GM12878 (cell line): ENCODE results near the gene RPS8. TPM values are rescaled to one million over a fixed set of nuclear protein-coding genes. Genes with fewer than 3 reads are reported as not detected.

Experiments
- ATAC-seq: fragments of 200-7000 bp; cut with Tn5 transposase; 3 replicates; pipeline ENCODE4 v1.9.1; 2020; ENCODE audit warnings: mild to moderate bottlenecking, moderate library complexity
- BruUV-seq: library from RNA; stranded (reverse); fragments of 400-500 nt; replicated peaks from 2 replicates; lab custom pipeline; 2021; lab: Mats Ljungman, UMichigan
- CTCF ChIA-PET: fragments of 300-600 bp; sonication (Branson Sonifier 250); formaldehyde crosslinking; extraction: SDS; loops from one replicate; lab custom pipeline; 2021; ENCODE audit warnings: inconsistent platforms; lab: Yijun Ruan, JAX
- POLR2A ChIA-PET: fragments of 350-600 bp; formaldehyde crosslinking; extraction: SDS; loops from one replicate; lab custom pipeline; 2021; ENCODE audit warnings: inconsistent platforms; lab: Charles Lee
- RAD21 ChIA-PET: fragments of 300-600 bp; sonication (Branson Sonifier 250); formaldehyde crosslinking; loops from one replicate; lab custom pipeline; 2023; ENCODE audit warnings: antibody characterized with exemption; ENCODE audit not compliant: unreplicated experiment; lab: Charles Lee
- SMC1A ChIA-PET: fragments of 300-600 bp; sonication (Branson Sonifier 250); formaldehyde crosslinking; loops from one replicate; lab custom pipeline; 2023; ENCODE audit not compliant: unreplicated experiment, uncharacterized antibody; lab: Charles Lee
- DNase-seq: peaks from one replicate; pipeline ENCODE4 v3.0.0-alpha.2; 2011; ENCODE audit warnings: low read depth, low spot score
- FAIRE-seq: peaks from 3 replicates; lab custom pipeline; 2011; peaks lifted over from hg19 to GRCh38; lab: Jason Lieb, UNC
- H2AFZ ChIP-seq: 2 replicates; pipeline ENCODE4 v1.6.0; 2011; ENCODE audit warnings: low read depth, low read length, control low read depth; ENCODE audit not compliant: control insufficient read depth
- H3K27ac ChIP-seq: 2 replicates; pipeline ENCODE4 v1.5.1; 2011; ENCODE audit warnings: control low read depth; ENCODE audit not compliant: control insufficient read depth, insufficient read depth
- H3K27me3 ChIP-seq, 2 experiments: replicated peaks in 1 of 2; 2 replicates each; pipeline versions ENCODE4 v1.6.0 to v1.6.1; 2011; ENCODE audit warnings: low read length in 1 of 2; ENCODE audit not compliant: control insufficient read depth in 2 of 2, insufficient read depth in 2 of 2
- H3K36me3 ChIP-seq, 2 experiments: 2 replicates each; pipeline ENCODE4 v1.5.1; 2011; ENCODE audit warnings: low read length in 1 of 2; ENCODE audit not compliant: control insufficient read depth in 2 of 2, insufficient read depth in 2 of 2
- H3K4me1 ChIP-seq: 2 replicates; pipeline ENCODE4 v1.6.1; 2011; ENCODE audit warnings: mild to moderate bottlenecking, low read length, moderate library complexity, mixed read lengths; ENCODE audit not compliant: control insufficient read depth, insufficient read depth
- H3K4me2 ChIP-seq: 2 replicates; pipeline ENCODE4 v1.6.0; 2011; ENCODE audit warnings: control low read depth; ENCODE audit not compliant: control insufficient read depth, insufficient read depth
- H3K4me3 ChIP-seq: fragments of 200-600 bp; sonication (generic); 2 replicates; pipeline ENCODE4 v1.5.1; 2016
- H3K79me2 ChIP-seq: 2 replicates; pipeline ENCODE4 v1.6.0; 2011; ENCODE audit warnings: low read length; ENCODE audit not compliant: control insufficient read depth, insufficient read depth
- H3K9ac ChIP-seq: 2 replicates; pipeline ENCODE4 v1.8.0; 2011; ENCODE audit warnings: low read length, control low read depth, mixed read lengths; ENCODE audit not compliant: control insufficient read depth, insufficient read depth
- H3K9me3 ChIP-seq: replicated peaks from 3 replicates; pipeline ENCODE4 v1.5.1; 2011; ENCODE audit warnings: mild to moderate bottlenecking, low read length; ENCODE audit not compliant: control insufficient read depth, insufficient read depth
- H4K20me1 ChIP-seq: 2 replicates; pipeline ENCODE4 v1.6.0; 2011; ENCODE audit not compliant: control insufficient read depth, insufficient read depth
- BCL3 ChIP-seq: IDR thresholded peaks from 2 replicates; pipeline ENCODE4 v1.6.1; 2011; ENCODE audit warnings: borderline replicate concordance, low read depth, mild to moderate bottlenecking, moderate library complexity, low read length; ENCODE audit not compliant: insufficient read depth, poor library complexity, severe bottlenecking
- E4F1 ChIP-seq: fragments of 450-650 bp; IDR thresholded peaks from 2 replicates; pipeline ENCODE4 v1.6.1; 2018; ENCODE audit warnings: borderline replicate concordance, mild to moderate bottlenecking; ENCODE audit not compliant: partially characterized antibody
- EED ChIP-seq: sonication (generic); IDR thresholded peaks from 2 replicates; pipeline ENCODE4 v1.6.1; 2016; ENCODE audit warnings: antibody characterized with exemption, low read depth
- HCFC1 ChIP-seq: fragments of 150-350 bp; IDR thresholded peaks from 2 replicates; pipeline ENCODE4 v1.6.1; 2014; ENCODE audit warnings: low read length
- HDAC2 ChIP-seq: fragments of 200-600 bp; sonication (generic); IDR thresholded peaks from 2 replicates; pipeline ENCODE4 v1.6.1; 2017
- IRF4 ChIP-seq: IDR thresholded peaks from 2 replicates; pipeline ENCODE4 v1.6.1; 2011; ENCODE audit warnings: low read depth, low read length
- MLLT1 ChIP-seq: fragments of 450-650 bp; IDR thresholded peaks from 2 replicates; pipeline ENCODE4 v1.6.1; 2016; ENCODE audit warnings: mild to moderate bottlenecking
- MXI1 ChIP-seq: fragments of 150-350 bp; IDR thresholded peaks from 2 replicates; pipeline ENCODE4 v1.6.1; 2011; ENCODE audit warnings: low read depth, mild to moderate bottlenecking, inconsistent platforms, low read length, improper control_type of control experiment
- NFXL1 ChIP-seq: fragments of 450-650 bp; IDR thresholded peaks from 2 replicates; pipeline ENCODE4 v1.6.1; 2017; ENCODE audit warnings: antibody characterized with exemption, mild to moderate bottlenecking, borderline replicate concordance
- NFYA ChIP-seq: IDR thresholded peaks from 2 replicates; pipeline ENCODE4 v1.6.1; 2011; ENCODE audit warnings: low read depth, mild to moderate bottlenecking, low read length, improper control_type of control experiment, borderline replicate concordance
- NR2F1 ChIP-seq: fragments of 450-650 bp; conservative IDR thresholded peaks from 2 replicates; pipeline ENCODE4 v1.6.1; 2017; ENCODE audit warnings: mild to moderate bottlenecking
- PAX8 ChIP-seq: fragments of 450-650 bp; IDR thresholded peaks from 2 replicates; pipeline ENCODE4 v1.6.1; 2017; ENCODE audit warnings: mild to moderate bottlenecking, moderate library complexity
- RBBP5 ChIP-seq: fragments of 200-600 bp; sonication (generic); conservative IDR thresholded peaks from 2 replicates; pipeline ENCODE4 v1.6.1; 2016
- SMAD1 ChIP-seq: fragments of 450-650 bp; IDR thresholded peaks from 2 replicates; pipeline ENCODE4 v1.6.1; 2018; ENCODE audit warnings: mild to moderate bottlenecking, low read depth; ENCODE audit not compliant: partially characterized antibody
- SMAD5 ChIP-seq: IDR thresholded peaks from 2 replicates; pipeline ENCODE4 v1.6.1; 2016; ENCODE audit warnings: antibody characterized with exemption, low read depth
- SRF ChIP-seq, 2 experiments: IDR thresholded peaks; 2 replicates each; pipeline ENCODE4 v1.6.1; 2011; ENCODE audit warnings: low read depth in 2 of 2, low read length in 2 of 2, mild to moderate bottlenecking in 1 of 2, moderate library complexity in 1 of 2
- STAT1 ChIP-seq: fragments of 450-650 bp; conservative IDR thresholded peaks from 2 replicates; pipeline ENCODE4 v1.6.1; 2014; ENCODE audit warnings: antibody characterized with exemption, mild to moderate bottlenecking
- TARDBP ChIP-seq: IDR thresholded peaks from 2 replicates; pipeline ENCODE4 v1.6.1; 2016; ENCODE audit warnings: borderline replicate concordance
- TBL1XR1 ChIP-seq: IDR thresholded peaks from 2 replicates; pipeline ENCODE4 v1.6.1; 2012; ENCODE audit warnings: low read depth, low read length, improper control_type of control experiment
- TCF7 ChIP-seq: IDR thresholded peaks from 2 replicates; pipeline ENCODE4 v1.6.1; 2014; ENCODE audit warnings: antibody characterized with exemption, borderline replicate concordance
- ZNF274 ChIP-seq: IDR thresholded peaks from one replicate; pipeline ENCODE4 v1.8.0; 2011; ENCODE audit not compliant: insufficient read length, insufficient read depth
- WGBS: methylation state at CpG from one replicate; pipeline ENCODE4 v1.1.6; 2016; ENCODE audit warnings: low lambda C conversion rate; ENCODE audit not compliant: insufficient replicate concordance, insufficient coverage; ENCODE audit errors: missing lambda C conversion rate; 5-methylcytosine and 5-hydroxymethylcytosine counted together
- in situ Hi-C: fragments of 300-500 bp; cut with MboI; formaldehyde crosslinking; loops from 9 replicates; pipeline ENCODE4 v1.14.3; 2018; ENCODE audit warnings: mixed read lengths
- intact Hi-C: fragments of 100-400 bp; cut with micrococcal nuclease; formaldehyde crosslinking; loops from one replicate; pipeline ENCODE4 v1.14.2; 2022; ENCODE audit not compliant: unreplicated experiment
- polyA plus RNA-seq, 11 experiments: library from polyadenylated mRNA; depleted of rRNA in 4 of 11; unstranded in 6 of 11; stranded (reverse) in 5 of 11; fragments of >200 nt; fragmentation: Nextera tagmentation in 4 of 11; fragmentation: Illumina TruSeq in 1 of 11; extraction: Ambion mirVana in 4 of 11; extraction: Trizol in 1 of 11; gene quantifications; 1 replicate in 1 of 11; 2 replicates in 10 of 11; pipeline versions ENCODE4 v1.2.1 to v1.2.3, GENCODE V29; 2011 to 2016; ENCODE audit warnings: inconsistent platforms in 2 of 11, missing spikeins in 2 of 11, low read depth in 1 of 11
- total RNA-seq, 4 experiments: library from RNA; depleted of rRNA in 3 of 4; stranded (reverse); fragments of >200 nt in 3 of 4; fragmentation: Illumina TruSeq in 1 of 4; extraction: Trizol in 1 of 4; gene quantifications; 2 replicates each; pipeline versions ENCODE4 v1.2.1 to v1.2.3, GENCODE V29; 2013 to 2021

RPS8 gene
- total and polyA plus RNA-seq, 10 of the 15 experiments (the other 5 are each of a cell fraction or from before 2014, with no cell fraction given): 1,296 to 3,461 (median 2,877) TPM

GRCh38 chr1:44810101-44810761 lies 34.9 kb downstream of the RPS8 start:
- no peaks in the 10 kb centered on the region for H3K79me2 ChIP-seq
- peak overlapping the region; percentile 71 for H3K4me2 ChIP-seq
- H3K9me3 ChIP-seq: no peaks in the 10 kb centered on the region
- WGBS: 22% methylated on average over 12 of the region's 12 CpGs
- POLR2A ChIA-PET: interaction anchor here (0.7 to 5.1 kb wide), 17 partner anchors 8 to 497 kb away, joined by 3 to 59 read pairs (median 6); partner anchors contain the start of genes KIF2C, PLK3, RNU5D-1 and RPS8
- H2AFZ ChIP-seq: peak overlapping the region; percentile 70
- intact Hi-C loops: no loop called here
- peaks cover 52% of the 10 kb centered on the region for H3K4me1 ChIP-seq
- FAIRE-seq: peak; percentile 38
- no peak overlapping the region for H3K4me3 ChIP-seq
- in situ Hi-C loops: no loop called here
- RAD21 ChIA-PET: interaction anchor here (1.0 to 3.5 kb wide), 9 partner anchors 9 to 529 kb away, joined by 3 to 41 read pairs (median 17); partner anchors contain the start of genes HECTD3, PLK3, RNU5D-1 and RPS8
- no peaks in the 10 kb centered on the region for H3K27me3 ChIP-seq
- BruUV-seq: no TSS peak
- peak overlapping the region; percentile 95 for H3K27ac ChIP-seq
- ATAC-seq: peak; percentile 14
- H4K20me1 ChIP-seq: no peaks in the 10 kb centered on the region
- peak; percentile 60 for DNase-seq
- peaks cover 0 to 4% of the 10 kb centered on the region in 2 experiments; a peak in 3 of 4 replicates for H3K36me3 ChIP-seq
- CTCF ChIA-PET: interaction anchor here (0.5 to 4.1 kb wide), 9 partner anchors 9 to 121 kb away, joined by 3 to 47 read pairs (median 5); partner anchors contain the start of genes PLK3 and RNU5D-1
- H3K9ac ChIP-seq: peak overlapping the region; percentile 75
- SMC1A ChIA-PET: interaction anchor here (1.0 to 4.6 kb wide), 8 partner anchors 9 to 81 kb away, joined by 3 to 52 read pairs (median 6); partner anchors contain the start of genes PLK3, RNU5D-1 and RPS8
- TF ChIP-seq TBL1XR1 (no peak), TARDBP (no peak), SMAD5 (no peak), TCF7 (no peak), HCFC1 (no peak), MXI1 (no peak), RBBP5 (no peak), ZNF274 (no peak), PAX8 (no peak), E4F1 (no peak), HDAC2 (no peak), IRF4 (peak; percentile 49; the same call in 1 of the 2 replicates), BCL3 (peak; percentile 76), NFYA (no peak), STAT1 (no peak), MLLT1 (no peak), NFXL1 (no peak), SRF (IDR thresholded peaks at IDR 0.05; ENCODE audit: low read depth in 2 of 2, low read length in 2 of 2) (no peak), NR2F1 (no peak), SMAD1 (no peak), EED (peak; percentile 78)
